ENCODE measurements around the gene COA6. TPM values are rescaled to one million over a fixed set of nuclear protein-coding genes. Genes with fewer than 3 reads are reported as not detected.

COA6 gene
- total and polyA plus RNA-seq, 2 donors from 2014 or later = 21.2 to 76.4 TPM

- no peak for TF ChIP-seq CTCF (IDR thresholded peaks at IDR 0.05; ENCODE audit: borderline replicate concordance, extremely low read depth, insufficient read depth)
- H3K27ac ChIP-seq (ENCODE audit: low read depth in 2 of 2, low read length in 2 of 2) = no peak overlapping the region
- intact Hi-C loops (cut with DNase I) = no loop called here
- H3K4me1 ChIP-seq (ENCODE audit: control insufficient read depth in 2 of 3, insufficient read depth in 2 of 3, low read depth in 1 of 3, low read length in 3 of 3) = no peaks in the 10 kb centered on the region
- H3K4me3 ChIP-seq (ENCODE audit: low read length in 3 of 3) = peak overlapping the region in 1 of 3 donors; percentile 21
- H3K36me3 ChIP-seq (ENCODE audit: control insufficient read depth in 2 of 3, insufficient read depth in 3 of 3, low read length in 3 of 3) = peaks cover 0 to 4% (median 0%) of the 10 kb centered on the region in 3 donors
- FAIRE-seq = peak; percentile 79
- no peak overlapping the region for H3K9ac ChIP-seq (ENCODE audit: low read length in 3 of 3)
- H3K27me3 ChIP-seq (ENCODE audit: control insufficient read depth, insufficient read depth, low read length) = no peaks in the 10 kb centered on the region
- H3K9me3 ChIP-seq (ENCODE audit: control insufficient read depth in 2 of 3, insufficient read depth in 1 of 3, low read length in 3 of 3) = no peaks in the 10 kb centered on the region
- DNase-seq = no peak
These were observed 27.5 kb downstream of the COA6 start for GRCh38 chr1:234400773-234401172.

- FAIRE-seq = no peak
- H3K27ac ChIP-seq (ENCODE audit: low read depth in 2 of 2, low read length in 2 of 2) = no peak overlapping the region
These were observed 28.4 kb downstream of the COA6 start for GRCh38 chr1:234401658-234402057.

DNA sequence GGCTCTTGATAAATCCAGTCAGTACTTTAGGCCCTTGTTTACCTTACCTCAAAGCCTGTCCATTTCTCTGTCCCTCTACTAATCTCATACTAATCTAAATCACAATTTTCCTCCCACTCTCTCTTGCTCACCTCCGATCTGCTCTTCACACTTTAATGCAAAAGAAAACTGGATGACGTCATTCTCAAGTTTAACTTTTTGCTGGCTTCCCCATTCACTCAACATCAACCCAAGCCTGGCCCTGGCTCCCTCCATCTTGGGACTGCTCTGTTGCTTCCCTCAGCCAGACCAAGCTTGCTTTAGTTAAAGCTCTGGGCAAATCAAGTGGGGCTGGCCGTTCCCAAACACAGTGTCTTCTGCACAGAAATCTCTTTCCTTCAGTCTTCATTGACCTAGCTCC, 29.7 kb downstream of the COA6 start:
- no peak for FAIRE-seq
- DNase-seq = no peak
- TF ChIP-seq CTCF (IDR thresholded peaks at IDR 0.05; ENCODE audit: borderline replicate concordance, extremely low read depth, insufficient read depth) = no peak
- Histone ChIP-seq H3K27ac (ENCODE audit: low read depth in 2 of 2, low read length in 2 of 2) (no peak overlapping the region), H3K9ac (ENCODE audit: low read length in 3 of 3) (no peak overlapping the region), H3K4me1 (ENCODE audit: control insufficient read depth in 2 of 3, insufficient read depth in 2 of 3, low read depth in 1 of 3, low read length in 3 of 3) (no peaks in the 10 kb centered on the region), H3K4me3 (ENCODE audit: low read length in 3 of 3) (no peak overlapping the region), H3K27me3 (ENCODE audit: control insufficient read depth, insufficient read depth, low read length) (no peaks in the 10 kb centered on the region), H3K36me3 (ENCODE audit: control insufficient read depth in 2 of 3, insufficient read depth in 3 of 3, low read length in 3 of 3) (peaks cover 0 to 4% (median 0%) of the 10 kb centered on the region in 3 donors), H3K9me3 (ENCODE audit: control insufficient read depth in 2 of 3, insufficient read depth in 1 of 3, low read length in 3 of 3) (no peaks in the 10 kb centered on the region)
- intact Hi-C loops (cut with DNase I) = no loop called here

More at GRCh38 chr1:234401658-234402057, 28.4 kb downstream of the COA6 start:
- intact Hi-C loops (cut with DNase I) = no loop called here
- no peak for DNase-seq
- peaks cover 0 to 4% (median 0%) of the 10 kb centered on the region in 3 donors for H3K36me3 ChIP-seq (ENCODE audit: control insufficient read depth in 2 of 3, insufficient read depth in 3 of 3, low read length in 3 of 3)
- H3K27me3 ChIP-seq (ENCODE audit: control insufficient read depth, insufficient read depth, low read length) = no peaks in the 10 kb centered on the region
- no peak for TF ChIP-seq CTCF (IDR thresholded peaks at IDR 0.05; ENCODE audit: borderline replicate concordance, extremely low read depth, insufficient read depth)
- no peak overlapping the region for H3K4me3 ChIP-seq (ENCODE audit: low read length in 3 of 3)
- H3K9me3 ChIP-seq (ENCODE audit: control insufficient read depth in 2 of 3, insufficient read depth in 1 of 3, low read length in 3 of 3) = no peaks in the 10 kb centered on the region
- no peak overlapping the region for H3K9ac ChIP-seq (ENCODE audit: low read length in 3 of 3)
- H3K4me1 ChIP-seq (ENCODE audit: control insufficient read depth in 2 of 3, insufficient read depth in 2 of 3, low read depth in 1 of 3, low read length in 3 of 3) = no peaks in the 10 kb centered on the region

- no peak for FAIRE-seq
- Histone ChIP-seq H3K27me3 (ENCODE audit: control insufficient read depth, insufficient read depth, low read length) (no peaks in the 10 kb centered on the region), H3K36me3 (ENCODE audit: control insufficient read depth in 2 of 3, insufficient read depth in 3 of 3, low read length in 3 of 3) (peaks cover 0 to 4% (median 0%) of the 10 kb centered on the region in 3 donors), H3K27ac (ENCODE audit: low read depth in 2 of 2, low read length in 2 of 2) (no peak overlapping the region), H3K4me1 (ENCODE audit: control insufficient read depth in 2 of 3, insufficient read depth in 2 of 3, low read depth in 1 of 3, low read length in 3 of 3) (no peaks in the 10 kb centered on the region), H3K9ac (ENCODE audit: low read length in 3 of 3) (no peak overlapping the region), H3K4me3 (ENCODE audit: low read length in 3 of 3) (no peak overlapping the region), H3K9me3 (ENCODE audit: control insufficient read depth in 2 of 3, insufficient read depth in 1 of 3, low read length in 3 of 3) (no peaks in the 10 kb centered on the region)
- intact Hi-C loops (cut with DNase I) = no loop called here
- DNase-seq = no peak
- TF ChIP-seq CTCF (IDR thresholded peaks at IDR 0.05; ENCODE audit: borderline replicate concordance, extremely low read depth, insufficient read depth) = no peak
These were observed 32.4 kb downstream of the COA6 start for GRCh38 chr1:234405676-234406075.
